Neuronal stem cell (in vitro differentiated cells): ENCODE data around the gene CCDC110.

Source experiments
- DNase-seq: peaks from one replicate; pipeline ENCODE4 v3.0.0-alpha.2; 2013; ENCODE audit warnings: low spot score
- H2AFZ ChIP-seq: one replicate; pipeline ENCODE4 v1.6.1; 2013; ENCODE audit warnings: mild to moderate bottlenecking, low read length, inconsistent platforms
- H2AK5ac ChIP-seq: 2 replicates; pipeline ENCODE4 v1.6.1; 2013; ENCODE audit warnings: low read depth, mild to moderate bottlenecking, inconsistent platforms, low read length, moderate library complexity, mixed read lengths
- H2BK120ac ChIP-seq: 2 replicates; pipeline ENCODE4 v1.6.1; 2013; ENCODE audit warnings: low read depth, mild to moderate bottlenecking, inconsistent platforms, low read length, moderate library complexity, mixed read lengths
- H2BK12ac ChIP-seq: one replicate; pipeline ENCODE4 v1.6.1; 2013; ENCODE audit warnings: low read length, inconsistent platforms
- H2BK15ac ChIP-seq: 2 replicates; pipeline ENCODE4 v1.6.1; 2013; ENCODE audit warnings: mild to moderate bottlenecking, low read length, inconsistent platforms, mixed read lengths
- H2BK5ac ChIP-seq: one replicate; pipeline ENCODE4 v1.6.1; 2013; ENCODE audit warnings: inconsistent platforms, mild to moderate bottlenecking, low read length, moderate library complexity
- H3K14ac ChIP-seq: one replicate; pipeline ENCODE4 v1.6.1; 2013; ENCODE audit warnings: low read length, inconsistent platforms
- H3K18ac ChIP-seq: 2 replicates; pipeline ENCODE4 v1.6.1; 2013; ENCODE audit warnings: low read length, inconsistent platforms
- H3K23ac ChIP-seq: 2 replicates; pipeline ENCODE4 v1.6.1; 2013; ENCODE audit warnings: low read depth, mild to moderate bottlenecking, mixed read lengths, low read length, inconsistent platforms; ENCODE audit not compliant: poor library complexity
- H3K27ac ChIP-seq: replicated peaks from 3 replicates; pipeline ENCODE4 v1.5.1; 2013; ENCODE audit warnings: low read length, inconsistent platforms
- H3K27me3 ChIP-seq, 3 experiments: 2 replicates each; pipeline ENCODE4 v1.6.1; 2013; ENCODE audit warnings: low read length in 3 of 3, mild to moderate bottlenecking in 2 of 3, inconsistent platforms in 1 of 3, low read depth in 1 of 3, mixed read lengths in 1 of 3, moderate library complexity in 1 of 3; ENCODE audit not compliant: control insufficient read depth in 3 of 3, insufficient read depth in 3 of 3
- H3K36me3 ChIP-seq, 2 donors: replicated peaks in 1 of 2; 2 replicates each; pipeline ENCODE4 v1.6.1; 2013; ENCODE audit warnings: low read length in 2 of 2; ENCODE audit not compliant: control insufficient read depth in 2 of 2, insufficient read depth in 2 of 2
- H3K4ac ChIP-seq: 2 replicates; pipeline ENCODE4 v1.6.1; 2013; ENCODE audit warnings: inconsistent platforms, mild to moderate bottlenecking, low read length, moderate library complexity
- H3K4me1 ChIP-seq, 2 donors: 1 replicate in 1 of 2; 2 replicates in 1 of 2; pipeline ENCODE4 v1.6.1; 2013; ENCODE audit warnings: low read length in 2 of 2, low read depth in 1 of 2; ENCODE audit not compliant: control insufficient read depth in 2 of 2, insufficient read depth in 1 of 2
- H3K4me2 ChIP-seq: one replicate; pipeline ENCODE4 v1.6.1; 2013; ENCODE audit warnings: mild to moderate bottlenecking, low read length, inconsistent platforms; ENCODE audit not compliant: insufficient read depth, poor library complexity, severe bottlenecking
- H3K4me3 ChIP-seq, 2 donors: 2 replicates each; pipeline ENCODE4 v1.5.1; 2013; ENCODE audit warnings: low read length in 2 of 2, mild to moderate bottlenecking in 2 of 2, inconsistent platforms in 1 of 2, moderate library complexity in 1 of 2
- H3K79me1 ChIP-seq: one replicate; pipeline ENCODE4 v1.6.1; 2013; ENCODE audit warnings: low read depth, mild to moderate bottlenecking, inconsistent platforms, low read length, moderate library complexity
- H3K9ac ChIP-seq: one replicate; pipeline ENCODE4 v1.6.1; 2013; ENCODE audit warnings: mild to moderate bottlenecking, low read depth, low read length, inconsistent platforms; ENCODE audit not compliant: poor library complexity
- H3K9me3 ChIP-seq, 2 donors: replicated peaks in 1 of 2; 2 replicates each; pipeline versions ENCODE3 to v1.6.1; 2013; ENCODE audit warnings: low read length in 2 of 2, mild to moderate bottlenecking in 2 of 2, inconsistent platforms in 1 of 2, low read depth in 1 of 2, mixed read lengths in 1 of 2, moderate library complexity in 1 of 2; ENCODE audit not compliant: control insufficient read depth in 2 of 2, insufficient read depth in 1 of 2
- H4K8ac ChIP-seq: one replicate; pipeline ENCODE4 v1.6.1; 2013; ENCODE audit warnings: low read depth, mild to moderate bottlenecking, inconsistent platforms, low read length, moderate library complexity
- H4K91ac ChIP-seq: one replicate; pipeline ENCODE4 v1.6.1; 2013; ENCODE audit warnings: low read length, low read depth, mild to moderate bottlenecking, inconsistent platforms; ENCODE audit not compliant: poor library complexity
- WGBS, 2 donors: extraction: QIAGEN DNeasy Blood & Tissue Kit; methylation state at CpG; one replicate each; pipeline ENCODE4 v1.1.7; 2013; ENCODE audit warnings: missing lambda C conversion rate in 2 of 2, mixed read lengths in 1 of 2; ENCODE audit not compliant: insufficient read length in 2 of 2, insufficient replicate concordance in 1 of 2; ENCODE audit errors: extremely low coverage in 2 of 2; 5-methylcytosine and 5-hydroxymethylcytosine counted together

Gene CCDC110

GRCh38 chr4:185412412-185412811 lies 59.1 kb downstream of the CCDC110 start:
- no peak overlapping the region for H3K9ac ChIP-seq
- no peak overlapping the region for H3K27ac ChIP-seq
- no peak for DNase-seq
- H2BK12ac ChIP-seq = no peak overlapping the region
- H3K4me2 ChIP-seq = no peak overlapping the region
- peaks cover 8 to 83% of the 10 kb centered on the region in 2 donors for H3K36me3 ChIP-seq
- H2BK120ac ChIP-seq = no peak overlapping the region
- H3K9me3 ChIP-seq = peaks cover 0 to 5% of the 10 kb centered on the region in 2 donors
- no peaks in the 10 kb centered on the region for H3K4me1 ChIP-seq
- no peak overlapping the region for H4K91ac ChIP-seq
- no peak overlapping the region for H2BK15ac ChIP-seq
- H3K4ac ChIP-seq = no peak overlapping the region
- H2BK5ac ChIP-seq = no peak overlapping the region
- H3K23ac ChIP-seq = no peak overlapping the region
- H3K14ac ChIP-seq = no peak overlapping the region
- no CpG with 5 or more reads among the region's 5 CpGs for WGBS, 2 donors
- no peaks in the 10 kb centered on the region for H3K79me1 ChIP-seq
- H3K27me3 ChIP-seq = no peaks in the 10 kb centered on the region
- no peak overlapping the region for H3K4me3 ChIP-seq
- no peak overlapping the region for H3K18ac ChIP-seq
- H2AFZ ChIP-seq = no peak overlapping the region
- H2AK5ac ChIP-seq = no peak overlapping the region
- no peak overlapping the region for H4K8ac ChIP-seq

- Histone ChIP-seq H2AFZ (no peak overlapping the region), H3K23ac (no peak overlapping the region), H3K27me3 (no peaks in the 10 kb centered on the region), H3K18ac (no peak overlapping the region), H2AK5ac (no peak overlapping the region), H2BK120ac (no peak overlapping the region), H2BK12ac (no peak overlapping the region), H3K14ac (no peak overlapping the region), H3K4me3 (no peak overlapping the region), H3K4ac (no peak overlapping the region), H4K91ac (no peak overlapping the region), H3K79me1 (no peaks in the 10 kb centered on the region), H3K4me1 (no peaks in the 10 kb centered on the region), H3K36me3 (peaks cover 7 to 80% of the 10 kb centered on the region in 2 donors), H4K8ac (no peak overlapping the region), H2BK15ac (no peak overlapping the region), H2BK5ac (no peak overlapping the region), H3K27ac (no peak overlapping the region), H3K9ac (no peak overlapping the region), H3K9me3 (peaks cover 0 to 5% of the 10 kb centered on the region in 2 donors), H3K4me2 (no peak overlapping the region)
- DNase-seq = no peak
- WGBS, 2 donors = no CpG with 5 or more reads among the region's 5 CpGs
Observed at GRCh38 chr4:185411849-185412248, 59.7 kb downstream of the CCDC110 start.

GRCh38 chr4:185408432-185408831 lies 63.1 kb downstream of the CCDC110 start:
- peaks cover 0 to 5% of the 10 kb centered on the region in 2 donors for H3K9me3 ChIP-seq
- no peaks in the 10 kb centered on the region for H3K79me1 ChIP-seq
- H3K27ac ChIP-seq = no peak overlapping the region
- H3K4me3 ChIP-seq = no peak overlapping the region
- DNase-seq = no peak
- H3K4me1 ChIP-seq = no peaks in the 10 kb centered on the region
- no peaks in the 10 kb centered on the region for H3K27me3 ChIP-seq
- no peak overlapping the region for H2BK120ac ChIP-seq
- H3K14ac ChIP-seq = no peak overlapping the region
- no peak overlapping the region for H4K8ac ChIP-seq
- H2BK12ac ChIP-seq = no peak overlapping the region
- H3K4ac ChIP-seq = no peak overlapping the region
- no peak overlapping the region for H2BK15ac ChIP-seq
- WGBS, 2 donors = no CpG with 5 or more reads among the region's 2 CpGs
- no peak overlapping the region for H3K4me2 ChIP-seq
- H2AFZ ChIP-seq = no peak overlapping the region
- H3K23ac ChIP-seq = no peak overlapping the region
- peaks cover 4 to 70% of the 10 kb centered on the region in 2 donors for H3K36me3 ChIP-seq
- no peak overlapping the region for H2BK5ac ChIP-seq
- H4K91ac ChIP-seq = no peak overlapping the region
- no peak overlapping the region for H3K9ac ChIP-seq
- H2AK5ac ChIP-seq = no peak overlapping the region
- no peak overlapping the region for H3K18ac ChIP-seq

- no peaks in the 10 kb centered on the region for H3K4me1 ChIP-seq
- no CpG with 5 or more reads among the region's 6 CpGs for WGBS, 2 donors
- no peaks in the 10 kb centered on the region for H3K27me3 ChIP-seq
- H3K4me2 ChIP-seq = no peak overlapping the region
- no peak overlapping the region for H2BK5ac ChIP-seq
- H2BK12ac ChIP-seq = no peak overlapping the region
- peaks cover 3 to 79% of the 10 kb centered on the region in 2 donors for H3K36me3 ChIP-seq
- no peak overlapping the region for H3K23ac ChIP-seq
- no peak overlapping the region for H2AK5ac ChIP-seq
- H3K4me3 ChIP-seq = no peak overlapping the region
- H2AFZ ChIP-seq = no peak overlapping the region
- DNase-seq = no peak
- H4K8ac ChIP-seq = no peak overlapping the region
- H3K27ac ChIP-seq = no peak overlapping the region
- no peak overlapping the region for H3K9ac ChIP-seq
- H3K4ac ChIP-seq = no peak overlapping the region
- H3K18ac ChIP-seq = no peak overlapping the region
- H4K91ac ChIP-seq = no peak overlapping the region
- no peak overlapping the region for H3K14ac ChIP-seq
- no peaks in the 10 kb centered on the region for H3K79me1 ChIP-seq
- H2BK120ac ChIP-seq = no peak overlapping the region
- H2BK15ac ChIP-seq = no peak overlapping the region
- H3K9me3 ChIP-seq = peaks cover 0 to 5% of the 10 kb centered on the region in 2 donors
Observed at GRCh38 chr4:185405296-185405999, 66.1 kb downstream of the CCDC110 start.
